ENCODE data around the gene ZNF75A.

- TF ChIP-seq REST (IDR thresholded peaks at IDR 0.05; ENCODE audit: insufficient read depth in 1 of 2, low read depth in 2 of 2, low read length in 1 of 2) (no peak), CTCF (IDR thresholded peaks at IDR 0.05) (no peak), SIN3A (IDR thresholded peaks at IDR 0.05; ENCODE audit: borderline replicate concordance, insufficient read depth, low read depth, low read length) (no peak), POLR2AphosphoS5 (IDR thresholded peaks at IDR 0.05; ENCODE audit: low read depth, low read length) (no peak), TCF7L2 (IDR thresholded peaks at IDR 0.05; ENCODE audit: low read depth, low read length) (no peak)
Measured at GRCh38 chr16:3358871-3359270, 53.6 kb downstream of the ZNF75A start.

Measured in Panc1 (cell line).